ENCODE data around the gene VPS13D.

Gene VPS13D

GRCh38 chr1:12438349-12438924 is 208.6 kb downstream of the VPS13D start:
- DNase-seq: no peak
- Histone ChIP-seq H3K4me1 (ENCODE audit: low read length) (peaks cover 44% of the 10 kb centered on the region), H3K27ac (ENCODE audit: low read length) (no peak overlapping the region), H3K4me3 (ENCODE audit: low read length) (no peak overlapping the region), H3K27me3 (replicated peaks; ENCODE audit: insufficient read depth, low read length) (no peaks in the 10 kb centered on the region), H3K4me2 (ENCODE audit: low read depth, low read length) (no peak overlapping the region), H3F3A (ENCODE audit: insufficient read depth, low read length) (peaks cover 36% of the 10 kb centered on the region), H2AFZ (ENCODE audit: low read length) (no peak overlapping the region), H3K36me3 (replicated peaks; ENCODE audit: insufficient read depth, low read length) (no peaks in the 10 kb centered on the region), H3K9me3 (replicated peaks; ENCODE audit: insufficient read depth, low read length) (no peaks in the 10 kb centered on the region), H3K9ac (ENCODE audit: low read length) (no peak overlapping the region), H3K9me2 (replicated peaks; ENCODE audit: insufficient read depth, low read length) (no peaks in the 10 kb centered on the region), H3K79me2 (ENCODE audit: low read length) (no peaks in the 10 kb centered on the region), H4K20me1 (ENCODE audit: insufficient read depth, low read length) (no peaks in the 10 kb centered on the region)
- TF ChIP-seq EZH2phosphoT487 (IDR thresholded peaks at IDR 0.05; ENCODE audit: low read length): no peak
- no peak for TF ChIP-seq EZH2 (optimal IDR thresholded peaks at IDR 0.05; ENCODE audit: low read depth, low read length)
- TF ChIP-seq, protein P1, sequence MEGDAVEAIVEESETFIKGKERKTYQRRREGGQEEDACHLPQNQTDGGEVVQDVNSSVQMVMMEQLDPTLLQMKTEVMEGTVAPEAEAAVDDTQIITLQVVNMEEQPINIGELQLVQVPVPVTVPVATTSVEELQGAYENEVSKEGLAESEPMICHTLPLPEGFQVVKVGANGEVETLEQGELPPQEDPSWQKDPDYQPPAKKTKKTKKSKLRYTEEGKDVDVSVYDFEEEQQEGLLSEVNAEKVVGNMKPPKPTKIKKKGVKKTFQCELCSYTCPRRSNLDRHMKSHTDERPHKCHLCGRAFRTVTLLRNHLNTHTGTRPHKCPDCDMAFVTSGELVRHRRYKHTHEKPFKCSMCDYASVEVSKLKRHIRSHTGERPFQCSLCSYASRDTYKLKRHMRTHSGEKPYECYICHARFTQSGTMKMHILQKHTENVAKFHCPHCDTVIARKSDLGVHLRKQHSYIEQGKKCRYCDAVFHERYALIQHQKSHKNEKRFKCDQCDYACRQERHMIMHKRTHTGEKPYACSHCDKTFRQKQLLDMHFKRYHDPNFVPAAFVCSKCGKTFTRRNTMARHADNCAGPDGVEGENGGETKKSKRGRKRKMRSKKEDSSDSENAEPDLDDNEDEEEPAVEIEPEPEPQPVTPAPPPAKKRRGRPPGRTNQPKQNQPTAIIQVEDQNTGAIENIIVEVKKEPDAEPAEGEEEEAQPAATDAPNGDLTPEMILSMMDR (IDR thresholded peaks at IDR 0.05; ENCODE audit: low read length): no peak

- H3K9me3 ChIP-seq (replicated peaks; ENCODE audit: insufficient read depth, low read length): no peaks in the 10 kb centered on the region
- TF ChIP-seq, protein P1 (IDR thresholded peaks at IDR 0.05; ENCODE audit: low read length): no peak
- TF ChIP-seq EZH2 (optimal IDR thresholded peaks at IDR 0.05; ENCODE audit: low read depth, low read length): no peak
- no peaks in the 10 kb centered on the region for H3K27me3 ChIP-seq (replicated peaks; ENCODE audit: insufficient read depth, low read length)
- no peak overlapping the region for H2AFZ ChIP-seq (ENCODE audit: low read length)
- H3F3A ChIP-seq (ENCODE audit: insufficient read depth, low read length): peaks cover 30% of the 10 kb centered on the region
- H3K79me2 ChIP-seq (ENCODE audit: low read length): no peaks in the 10 kb centered on the region
- no peaks in the 10 kb centered on the region for H3K36me3 ChIP-seq (replicated peaks; ENCODE audit: insufficient read depth, low read length)
- no peak for DNase-seq
- H3K9ac ChIP-seq (ENCODE audit: low read length): no peak overlapping the region
- H3K27ac ChIP-seq (ENCODE audit: low read length): no peak overlapping the region
- no peaks in the 10 kb centered on the region for H3K9me2 ChIP-seq (replicated peaks; ENCODE audit: insufficient read depth, low read length)
- peaks cover 38% of the 10 kb centered on the region for H3K4me1 ChIP-seq (ENCODE audit: low read length)
- no peak overlapping the region for H3K4me3 ChIP-seq (ENCODE audit: low read length)
- H4K20me1 ChIP-seq (ENCODE audit: insufficient read depth, low read length): no peaks in the 10 kb centered on the region
- H3K4me2 ChIP-seq (ENCODE audit: low read depth, low read length): no peak overlapping the region
These were observed 209.2 kb downstream of the VPS13D start for GRCh38 chr1:12439073-12439472.

DNA sequence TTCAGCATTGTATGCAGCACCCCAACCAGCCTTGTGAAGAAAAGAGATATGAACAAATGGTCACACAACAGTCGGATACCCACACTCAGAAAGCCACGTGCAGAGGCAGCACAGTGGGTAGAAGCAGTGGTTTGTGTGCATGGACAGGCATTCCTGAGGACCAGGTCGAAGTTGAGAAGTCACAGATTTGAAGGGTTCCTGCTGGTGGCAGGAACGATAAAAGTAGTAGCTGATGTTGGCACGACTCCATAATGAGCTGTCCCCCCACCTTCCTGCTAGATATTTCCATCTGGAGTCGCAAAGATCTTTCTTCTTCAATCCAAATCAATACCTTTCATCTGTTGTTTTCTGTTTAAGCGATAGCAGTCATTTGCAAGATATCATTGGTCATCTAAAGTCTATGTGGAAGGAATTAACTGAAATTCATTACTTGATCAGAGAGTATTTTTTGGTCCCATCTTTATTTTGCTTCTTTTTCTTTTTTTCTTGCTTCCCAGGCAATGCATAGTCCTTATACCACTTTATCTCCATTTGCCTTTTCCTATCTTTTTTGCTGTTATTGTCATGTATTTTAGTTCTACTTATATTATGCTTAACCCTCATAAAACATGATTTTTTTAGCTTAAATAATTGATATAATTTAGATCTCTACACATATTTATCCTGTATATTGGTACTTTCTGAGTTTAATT is 211.7 kb downstream of the VPS13D start:
- Histone ChIP-seq H3K9ac (ENCODE audit: low read length) (no peak overlapping the region), H3K27me3 (replicated peaks; ENCODE audit: insufficient read depth, low read length) (0 out of 2 replicates have a peak, but pooled peaks cover 3% of the 10 kb centered on the region), H3K4me3 (ENCODE audit: low read length) (no peak overlapping the region), H3K36me3 (replicated peaks; ENCODE audit: insufficient read depth, low read length) (no peaks in the 10 kb centered on the region), H4K20me1 (ENCODE audit: insufficient read depth, low read length) (no peaks in the 10 kb centered on the region), H3K4me2 (ENCODE audit: low read depth, low read length) (no peak overlapping the region), H3K4me1 (ENCODE audit: low read length) (peaks cover 13% of the 10 kb centered on the region; the same call in 1 of the 2 replicates), H3F3A (ENCODE audit: insufficient read depth, low read length) (0 out of 2 replicates have a peak, but pooled peaks cover 6% of the 10 kb centered on the region), H3K27ac (ENCODE audit: low read length) (no peak overlapping the region), H2AFZ (ENCODE audit: low read length) (no peak overlapping the region), H3K79me2 (ENCODE audit: low read length) (no peaks in the 10 kb centered on the region), H3K9me2 (replicated peaks; ENCODE audit: insufficient read depth, low read length) (no peaks in the 10 kb centered on the region), H3K9me3 (replicated peaks; ENCODE audit: insufficient read depth, low read length) (no peaks in the 10 kb centered on the region)
- no peak for TF ChIP-seq EZH2 (optimal IDR thresholded peaks at IDR 0.05; ENCODE audit: low read depth, low read length)
- TF ChIP-seq EZH2phosphoT487 (IDR thresholded peaks at IDR 0.05; ENCODE audit: low read length): no peak
- TF ChIP-seq, protein P1 (IDR thresholded peaks at IDR 0.05; ENCODE audit: low read length): no peak
- no peak for DNase-seq
